K562 (cell line): ENCODE data around the gene C10orf105. TPM values are rescaled to one million over a fixed set of nuclear protein-coding genes. Genes with fewer than 3 reads are reported as not detected.

ENCODE experiments used
- ATAC-seq: fragments of 200-7000 bp; cut with Tn5 transposase; 3 replicates; pipeline ENCODE4 v1.9.1; 2020; ENCODE audit warnings: moderate library complexity
- BruUV-seq: library from RNA; stranded (reverse); fragments of 400-500 nt; replicated peaks from 2 replicates; lab custom pipeline; 2021; lab: Mats Ljungman, UMichigan
- CTCF ChIA-PET: fragments of 300-600 bp; formaldehyde crosslinking; extraction: SDS; loops from one replicate; lab custom pipeline; 2021; ENCODE audit warnings: low intra/inter-chr PET ratio; lab: Yijun Ruan, JAX
- POLR2A ChIA-PET: fragments of 300-600, 350-650 bp; sonication (Branson Sonifier 250); formaldehyde crosslinking; extraction: SDS; loops from one replicate; lab custom pipeline; 2021; ENCODE audit warnings: antibody characterized with exemption, inconsistent platforms; lab: Yijun Ruan, JAX
- DNase-seq, 4 experiments: peaks; one replicate each; pipeline versions ENCODE4 v3.0.0 to v3.0.0-alpha.2; 2011 to 2018; ENCODE audit warnings: low spot score in 3 of 4, mixed read lengths in 3 of 4; ENCODE audit errors: extremely low read depth in 1 of 4
- FAIRE-seq: peaks from 2 replicates; lab custom pipeline; 2011; peaks lifted over from hg19 to GRCh38; lab: Jason Lieb, UNC
- H2AFZ ChIP-seq: 2 replicates; pipeline ENCODE4 v1.6.0; 2011; ENCODE audit warnings: low read depth, low read length, control low read depth, inconsistent platforms
- H3K27ac ChIP-seq: fragments of 200-600 bp; 3 replicates; pipeline ENCODE4 v1.8.0; 2011; ENCODE audit warnings: low read depth, mild to moderate bottlenecking, control low read depth, inconsistent platforms, low read length, moderate library complexity, mixed read lengths; ENCODE audit errors: extremely low read depth
- H3K27me3 ChIP-seq, 2 experiments: fragments of 300-600 bp in 1 of 2; 2 replicates in 1 of 2; 3 replicates in 1 of 2; pipeline versions ENCODE4 v1.6.0 to v1.8.0; 2011; ENCODE audit warnings: inconsistent platforms in 2 of 2, low read length in 2 of 2, mild to moderate bottlenecking in 1 of 2, mixed read lengths in 1 of 2, moderate library complexity in 1 of 2; ENCODE audit not compliant: control insufficient read depth in 2 of 2, insufficient read depth in 2 of 2
- H3K36me3 ChIP-seq: fragments of 300-600 bp; 3 replicates; pipeline ENCODE4 v1.8.0; 2011; ENCODE audit warnings: mild to moderate bottlenecking, low read length, inconsistent platforms; ENCODE audit not compliant: control insufficient read depth, insufficient read depth
- H3K4me1 ChIP-seq, 2 experiments: fragments of 200-600 bp in 1 of 2; replicated peaks in 1 of 2; 2 replicates in 1 of 2; 3 replicates in 1 of 2; pipeline versions ENCODE4 v1.5.1 to v1.8.0; 2011; ENCODE audit warnings: inconsistent platforms in 2 of 2, low read length in 2 of 2, mild to moderate bottlenecking in 1 of 2, mixed read lengths in 1 of 2, moderate library complexity in 1 of 2; ENCODE audit not compliant: control insufficient read depth in 2 of 2, insufficient read depth in 2 of 2
- H3K4me2 ChIP-seq: 2 replicates; pipeline ENCODE4 v1.6.1; 2011; ENCODE audit warnings: low read length, control low read depth, inconsistent platforms, mixed read lengths; ENCODE audit not compliant: insufficient read depth
- H3K4me3 ChIP-seq: fragments of 200-600 bp; sonication (generic), shearing (Covaris generic); 2 replicates; pipeline ENCODE4 v1.5.1; 2016; ENCODE audit warnings: control low read depth, inconsistent platforms
- H3K79me2 ChIP-seq: fragments of 200-600 bp; 3 replicates; pipeline ENCODE4 v1.8.0; 2011; ENCODE audit warnings: low read length, inconsistent platforms; ENCODE audit not compliant: control insufficient read depth, insufficient read depth
- H3K9ac ChIP-seq, 2 experiments: 2 replicates each; pipeline versions ENCODE4 v1.6.0 to v1.6.1; 2011; ENCODE audit warnings: low read depth in 2 of 2, low read length in 2 of 2, control low read depth in 1 of 2, inconsistent platforms in 1 of 2, mild to moderate bottlenecking in 1 of 2, mixed read lengths in 1 of 2; ENCODE audit not compliant: insufficient read depth in 1 of 2
- H3K9me1 ChIP-seq: one replicate; pipeline ENCODE4 v1.6.0; 2011; ENCODE audit warnings: inconsistent platforms, mild to moderate bottlenecking, low read length, moderate library complexity; ENCODE audit not compliant: control insufficient read depth, insufficient read depth
- H3K9me3 ChIP-seq: replicated peaks from 2 replicates; pipeline ENCODE4 v1.5.1; 2011; ENCODE audit warnings: low read depth, low read length, inconsistent platforms; ENCODE audit not compliant: control insufficient read depth, insufficient read depth
- H4K20me1 ChIP-seq: replicated peaks from 2 replicates; pipeline ENCODE4 v1.6.1; 2011; ENCODE audit warnings: low read length, inconsistent platforms, mixed read lengths; ENCODE audit not compliant: control insufficient read depth, insufficient read depth
- BCOR ChIP-seq: fragments of 450-650 bp; IDR thresholded peaks from 2 replicates; pipeline ENCODE4 v1.6.1; 2016
- BDP1 ChIP-seq: IDR thresholded peaks from 3 replicates; pipeline ENCODE4 v1.6.1; 2011; ENCODE audit not compliant: insufficient read length, insufficient read depth
- DACH1 ChIP-seq: fragments of 450-650 bp; IDR thresholded peaks from 2 replicates; pipeline ENCODE4 v1.6.1; 2018; ENCODE audit not compliant: partially characterized antibody
- HLTF ChIP-seq: fragments of 450-650 bp; IDR thresholded peaks from 2 replicates; pipeline ENCODE4 v1.6.1; 2016
- HOMEZ ChIP-seq: fragments of 250-450 bp; sonication (Bioruptor Pico); IDR thresholded peaks from 2 replicates; pipeline ENCODE4 v1.4.0; 2020; ENCODE audit warnings: mild to moderate bottlenecking, moderate library complexity
- ILF3 ChIP-seq: fragments of 450-650 bp; IDR thresholded peaks from 2 replicates; pipeline ENCODE4 v1.6.1; 2018; ENCODE audit warnings: antibody characterized with exemption, mild to moderate bottlenecking, moderate library complexity, borderline replicate concordance
- KAT7 ChIP-seq: sonication (generic); formaldehyde crosslinking; IDR thresholded peaks from 2 replicates; pipeline ENCODE4 v1.8.0; 2022; ENCODE audit warnings: missing genetic modification reagents, mild to moderate bottlenecking, borderline replicate concordance
- KDM1A ChIP-seq, 2 experiments: fragments of 450-650 bp; IDR thresholded peaks; 2 replicates each; pipeline ENCODE4 v1.6.1; 2016; ENCODE audit warnings: mild to moderate bottlenecking in 2 of 2
- KLF16 ChIP-seq: IDR thresholded peaks from 2 replicates; pipeline ENCODE4 v1.6.1; 2016; ENCODE audit warnings: antibody characterized with exemption
- MXI1 ChIP-seq: IDR thresholded peaks from 2 replicates; pipeline ENCODE4 v1.6.1; 2011; ENCODE audit warnings: low read depth, mild to moderate bottlenecking, improper control_type of control experiment, low read length
- NRF1 ChIP-seq, 2 experiments: fragments of 450-650 bp; IDR thresholded peaks in 1 of 2; conservative IDR thresholded peaks in 1 of 2; 2 replicates each; pipeline ENCODE4 v1.6.1; 2014; ENCODE audit warnings: mild to moderate bottlenecking in 2 of 2
- PHB2 ChIP-seq: fragments of 450-650 bp; IDR thresholded peaks from 2 replicates; pipeline ENCODE4 v1.6.1; 2017; ENCODE audit warnings: low read depth
- PKNOX1 ChIP-seq: fragments of 450-650 bp; IDR thresholded peaks from 2 replicates; pipeline ENCODE4 v1.6.1; 2016
- POLR2G ChIP-seq: fragments of 200-400 bp; formaldehyde crosslinking; IDR thresholded peaks from 2 replicates; pipeline ENCODE4 v1.6.1; 2017; ENCODE audit warnings: low read depth, mild to moderate bottlenecking, antibody characterized with exemption, low read length, moderate library complexity
- RBM25 ChIP-seq: fragments of 200-400 bp; formaldehyde crosslinking; IDR thresholded peaks from 2 replicates; pipeline ENCODE4 v1.6.1; 2018; ENCODE audit warnings: low read length, low read depth, moderate library complexity; ENCODE audit not compliant: severe bottlenecking
- RCOR1 ChIP-seq, 2 experiments: IDR thresholded peaks; 2 replicates each; pipeline ENCODE4 v1.6.1; 2012; ENCODE audit warnings: low read depth in 2 of 2, low read length in 2 of 2, borderline replicate concordance in 1 of 2, improper control_type of control experiment in 1 of 2
- SREBF2 ChIP-seq: sonication (generic); formaldehyde crosslinking; IDR thresholded peaks from 2 replicates; pipeline ENCODE4 v1.4.0; 2020; ENCODE audit warnings: mild to moderate bottlenecking, missing genetic modification reagents
- SUPT5H ChIP-seq: fragments of 450-650 bp; IDR thresholded peaks from 2 replicates; pipeline ENCODE4 v1.6.1; 2016
- ZBTB26 ChIP-seq: fragments of 450-650 bp; formaldehyde crosslinking; IDR thresholded peaks from 2 replicates; pipeline ENCODE4 v1.4.0; 2022; ENCODE audit warnings: missing genetic modification characterization
- ZFP36 ChIP-seq: fragments of 150-350 bp; IDR thresholded peaks from 2 replicates; pipeline ENCODE4 v1.6.1; 2018; ENCODE audit warnings: low read length, low read depth; ENCODE audit not compliant: partially characterized antibody
- ZNF511 ChIP-seq: sonication (generic); formaldehyde crosslinking; IDR thresholded peaks from 2 replicates; pipeline ENCODE4 v1.8.0; 2022; ENCODE audit warnings: mild to moderate bottlenecking, missing genetic modification reagents
- ZNF586 ChIP-seq: fragments of 450-650 bp; formaldehyde crosslinking; conservative IDR thresholded peaks from 2 replicates; pipeline ENCODE4 v1.4.0; 2020; ENCODE audit warnings: mild to moderate bottlenecking, moderate library complexity
- WGBS: fragments of 100-300 bp; shearing (Covaris generic); methylation state at CpG from one replicate; pipeline ENCODE4 v1.1.6; 2016; ENCODE audit warnings: low coverage, mixed read lengths; ENCODE audit not compliant: insufficient coverage; ENCODE audit errors: missing lambda C conversion rate; 5-methylcytosine and 5-hydroxymethylcytosine counted together
- in situ Hi-C: fragments of 300-500 bp; cut with MboI; formaldehyde crosslinking; loops from 4 replicates; pipeline ENCODE4 v1.15.0; 2018; ENCODE audit warnings: inconsistent platforms, mixed read lengths
- intact Hi-C: fragments of 100-400 bp; cut with micrococcal nuclease; formaldehyde crosslinking; loops from 2 replicates; pipeline ENCODE4 v1.14.2; 2022
- polyA plus RNA-seq, 8 experiments: library from polyadenylated mRNA; depleted of rRNA in 4 of 8; stranded (reverse) in 5 of 8; unstranded in 3 of 8; fragments of >200 nt; fragmentation: Nextera tagmentation in 2 of 8; fragmentation: Illumina TruSeq in 1 of 8; extraction: Ambion mirVana in 2 of 8; extraction: Trizol in 1 of 8; gene quantifications; 2 replicates each; pipeline versions ENCODE4 v1.2.1 to v1.2.3, GENCODE V29; 2011 to 2014; ENCODE audit warnings: inconsistent platforms in 1 of 8, missing spikeins in 1 of 8
- total RNA-seq, 7 experiments: library from RNA; depleted of rRNA in 6 of 7; stranded (reverse); fragments of >200 nt in 6 of 7; fragmentation: Illumina TruSeq in 2 of 7; extraction: Trizol in 2 of 7; gene quantifications; 2 replicates each; pipeline versions ENCODE4 v1.2.1 to v1.2.3, GENCODE V29; 2011 to 2021; ENCODE audit warnings: low replicate concordance in 1 of 7

Gene C10orf105
- total and polyA plus RNA-seq, 9 of the 15 experiments (the other 6 are each of a cell fraction or from before 2014, with no cell fraction given) = 0.03 to 0.25 (median 0.04) TPM; not detected in 3

- intact Hi-C loops = no loop called here
- Histone ChIP-seq H3K9me1 (no peaks in the 10 kb centered on the region), H3K9ac (peak overlapping the region in 1 of 2 experiments; percentile 75; a peak in 2 of 4 replicates), H3K79me2 (no peaks in the 10 kb centered on the region), H3K9me3 (no peaks in the 10 kb centered on the region), H2AFZ (peak overlapping the region; percentile 37; the same call in 1 of the 2 replicates), H3K27me3 (no peaks in the 10 kb centered on the region), H3K36me3 (no peaks in the 10 kb centered on the region), H4K20me1 (no peaks in the 10 kb centered on the region), H3K27ac (no peak overlapping the region), H3K4me2 (no peak overlapping the region), H3K4me1 (peaks cover 25 to 44% of the 10 kb centered on the region in 2 experiments), H3K4me3 (no peak overlapping the region)
- 33% methylated on average over 7 of the region's 7 CpGs for WGBS
- POLR2A ChIA-PET = interaction anchor here (0.7 kb wide), 1 partner anchor 146 kb away, joined by 4 read pairs; no protein-coding TSS in a partner anchor
- BruUV-seq = no TSS peak
- peak in 3 of 4 experiments; percentile 38 to 57 (median 50) for DNase-seq
- CTCF ChIA-PET = no interaction called here
- ATAC-seq = 0 out of 3 replicates have a peak, but pooled peaks have one; percentile 10
- FAIRE-seq = no peak
- in situ Hi-C loops = no loop called here
- no peak for TF ChIP-seq HOMEZ (CRISPR knock-in tag)
- no peak for TF ChIP-seq ZBTB26 (CRISPR knock-in tag)
- TF ChIP-seq ILF3 = no peak
- TF ChIP-seq MXI1 = no peak
- no peak for TF ChIP-seq ZNF511 (CRISPR knock-in tag)
- peak in 1 of 2 experiments; percentile 51; a peak in 1 of 4 replicates for TF ChIP-seq KDM1A (IDR thresholded peaks at IDR 0.05)
- TF ChIP-seq RCOR1 (IDR thresholded peaks at IDR 0.05; ENCODE audit: borderline replicate concordance in 1 of 2, low read depth in 2 of 2, low read length in 2 of 2) = 0 out of 4 replicates have a peak, but pooled peaks of 1 of the 2 experiments have one; percentile 14
- TF ChIP-seq POLR2G = no peak
- peak; percentile 48 for TF ChIP-seq DACH1
- TF ChIP-seq KLF16 = no peak
- TF ChIP-seq PKNOX1 = no peak
- TF ChIP-seq NRF1 (conservative IDR thresholded peaks at IDR 0.05 in 1 of 2, IDR thresholded peaks at IDR 0.05 in 1 of 2) = no peak
- TF ChIP-seq ZFP36 = peak; percentile 92
- TF ChIP-seq SREBF2 (CRISPR knock-in tag) = no peak
- peak; percentile 74; the same call in 1 of the 2 replicates for TF ChIP-seq BCOR
- TF ChIP-seq ZNF586 (CRISPR knock-in tag) = no peak
- no peak for TF ChIP-seq PHB2
- TF ChIP-seq SUPT5H = no peak
- TF ChIP-seq KAT7 (CRISPR knock-in tag) = no peak
- no peak for TF ChIP-seq BDP1
- TF ChIP-seq HLTF = no peak
- peak; percentile 41 for TF ChIP-seq RBM25
Observed at GRCh38 chr10:71663311-71663710, 56.3 kb downstream of the C10orf105 start.
